Caco-2 (cell line): Measurements from ENCODE around the gene TMTC2. TPM values are rescaled to one million over a fixed set of nuclear protein-coding genes. Genes with fewer than 3 reads are reported as not detected.

Source experiments
- BruUV-seq: library from RNA; stranded (reverse); fragments of 400-500 nt; replicated peaks from 2 replicates; lab custom pipeline; 2021; lab: Mats Ljungman, UMichigan
- CTCF ChIA-PET: fragments of 300-600 bp; sonication (Branson Sonifier 250); formaldehyde crosslinking; loops from one replicate; lab custom pipeline; 2022; ENCODE audit warnings: antibody characterized with exemption; lab: Charles Lee
- POLR2A ChIA-PET: fragments of 300-600 bp; sonication (Branson Sonifier 250); formaldehyde crosslinking; loops from one replicate; lab custom pipeline; 2022; ENCODE audit warnings: antibody characterized with exemption; lab: Charles Lee
- DNase-seq, 2 experiments: peaks; one replicate each; pipeline versions ENCODE4 v3.0.0 to v3.0.0-alpha.2; 2020 to 2022
- H3K27me3 ChIP-seq: replicated peaks from 2 replicates; pipeline ENCODE4 v1.6.0; 2011; ENCODE audit warnings: low read length; ENCODE audit not compliant: control insufficient read depth, insufficient read depth
- H3K36me3 ChIP-seq: 2 replicates; pipeline ENCODE4 v1.5.1; 2011; ENCODE audit warnings: low read length; ENCODE audit not compliant: control insufficient read depth, insufficient read depth
- H3K4me1 ChIP-seq: fragments of 250-450 bp; sonication (Bioruptor Pico); 2 replicates; pipeline ENCODE4 v1.5.1; 2020; ENCODE audit warnings: mild to moderate bottlenecking
- H3K4me3 ChIP-seq: 2 replicates; pipeline ENCODE4 v1.5.1; 2011; ENCODE audit warnings: low read depth, mild to moderate bottlenecking, control low read depth, low read length
- H3K9me3 ChIP-seq: fragments of 250-450 bp; sonication (Bioruptor Pico); 2 replicates; pipeline ENCODE4 v1.5.1; 2020; ENCODE audit warnings: mild to moderate bottlenecking, moderate library complexity
- H3K27ac Mint-ChIP-seq: one replicate; pipeline ENCODE4 v1.8.0; 2022; ENCODE audit warnings: mixed read lengths; ENCODE audit not compliant: unreplicated experiment
- H3K27me3 Mint-ChIP-seq: one replicate; pipeline ENCODE4 v1.8.0; 2022; ENCODE audit warnings: mixed read lengths; ENCODE audit not compliant: insufficient read depth, unreplicated experiment
- H3K36me3 Mint-ChIP-seq: one replicate; pipeline ENCODE4 v1.8.0; 2022; ENCODE audit warnings: mild to moderate bottlenecking, mixed read lengths; ENCODE audit not compliant: insufficient read depth, unreplicated experiment
- H3K4me1 Mint-ChIP-seq: one replicate; pipeline ENCODE4 v1.8.0; 2022; ENCODE audit warnings: low read depth, mixed read lengths; ENCODE audit not compliant: unreplicated experiment
- H3K4me3 Mint-ChIP-seq: one replicate; pipeline ENCODE4 v1.8.0; 2022; ENCODE audit warnings: mild to moderate bottlenecking, moderate library complexity, mixed read lengths; ENCODE audit not compliant: unreplicated experiment
- H3K9me3 Mint-ChIP-seq: one replicate; pipeline ENCODE4 v1.8.0; 2022; ENCODE audit warnings: mixed read lengths; ENCODE audit not compliant: unreplicated experiment
- CTCF ChIP-seq, 2 experiments: fragments of 200-600 bp in 1 of 2; IDR thresholded peaks; 1 replicate in 1 of 2; 2 replicates in 1 of 2; pipeline versions ENCODE4 v1.5.1 to v1.8.0; 2011 to 2022; ENCODE audit warnings: antibody characterized with exemption in 1 of 2, control low read depth in 1 of 2, inconsistent platforms in 1 of 2, low read depth in 1 of 2, low read length in 1 of 2, mild to moderate bottlenecking in 1 of 2, moderate library complexity in 1 of 2; ENCODE audit not compliant: insufficient read depth in 1 of 2, severe bottlenecking in 1 of 2, unreplicated experiment in 1 of 2
- intact Hi-C: fragments of 100-400 bp; cut with micrococcal nuclease; formaldehyde crosslinking; loops from one replicate; pipeline ENCODE4 v1.10.0; 2022; ENCODE audit not compliant: unreplicated experiment
- total RNA-seq: library from RNA; stranded (reverse); gene quantifications from 2 replicates; pipeline ENCODE4 v1.2.3, GENCODE V29; 2022

TMTC2 gene
- total RNA-seq, 1 experiment from 2014 or later, result 2.2 TPM

- Mint-ChIP-seq H3K4me1 (no peaks in the 10 kb centered on the region), H3K27ac (no peak overlapping the region), H3K9me3 (no peaks in the 10 kb centered on the region), H3K4me3 (no peak overlapping the region), H3K36me3 (no peaks in the 10 kb centered on the region), H3K27me3 (no peaks in the 10 kb centered on the region)
- no TSS peak for BruUV-seq
- Histone ChIP-seq H3K4me1 (no peaks in the 10 kb centered on the region), H3K27me3 (no peaks in the 10 kb centered on the region), H3K9me3 (no peaks in the 10 kb centered on the region), H3K36me3 (no peaks in the 10 kb centered on the region), H3K4me3 (no peak overlapping the region)
- POLR2A ChIA-PET, result no interaction called here
- no peak for TF ChIP-seq CTCF (IDR thresholded peaks at IDR 0.05; ENCODE audit: insufficient read depth in 1 of 2, low read depth in 1 of 2, low read length in 1 of 2, severe bottlenecking in 1 of 2, unreplicated experiment in 1 of 2)
- DNase-seq, result no peak
- intact Hi-C loops, result no loop called here
- CTCF ChIA-PET, result no interaction called here
Observed at GRCh38 chr12:82723891-82724290, 37.2 kb downstream of the TMTC2 start.

GRCh38 chr12:82725741-82726140, 39.0 kb downstream of the TMTC2 start:
- POLR2A ChIA-PET, result no interaction called here
- Histone ChIP-seq H3K4me3 (no peak overlapping the region), H3K36me3 (no peaks in the 10 kb centered on the region), H3K27me3 (no peaks in the 10 kb centered on the region), H3K4me1 (no peaks in the 10 kb centered on the region), H3K9me3 (no peaks in the 10 kb centered on the region)
- no peak for TF ChIP-seq CTCF (IDR thresholded peaks at IDR 0.05; ENCODE audit: insufficient read depth in 1 of 2, low read depth in 1 of 2, low read length in 1 of 2, severe bottlenecking in 1 of 2, unreplicated experiment in 1 of 2)
- Mint-ChIP-seq H3K9me3 (no peaks in the 10 kb centered on the region), H3K36me3 (no peaks in the 10 kb centered on the region), H3K27ac (no peak overlapping the region), H3K27me3 (no peaks in the 10 kb centered on the region), H3K4me1 (no peaks in the 10 kb centered on the region), H3K4me3 (no peak overlapping the region)
- intact Hi-C loops, result no loop called here
- DNase-seq, result no peak
- CTCF ChIA-PET, result no interaction called here
- no TSS peak for BruUV-seq

- TF ChIP-seq CTCF (IDR thresholded peaks at IDR 0.05; ENCODE audit: insufficient read depth in 1 of 2, low read depth in 1 of 2, low read length in 1 of 2, severe bottlenecking in 1 of 2, unreplicated experiment in 1 of 2), result no peak
- POLR2A ChIA-PET, result no interaction called here
Observed at GRCh38 chr12:82727886-82728285, 41.2 kb downstream of the TMTC2 start.

More at GRCh38 chr12:82727886-82728285, 41.2 kb downstream of the TMTC2 start:
- Mint-ChIP-seq H3K9me3 (no peaks in the 10 kb centered on the region), H3K4me1 (no peaks in the 10 kb centered on the region), H3K27me3 (no peaks in the 10 kb centered on the region), H3K27ac (no peak overlapping the region), H3K36me3 (no peaks in the 10 kb centered on the region), H3K4me3 (no peak overlapping the region)
- Histone ChIP-seq H3K4me3 (no peak overlapping the region), H3K9me3 (no peaks in the 10 kb centered on the region), H3K36me3 (no peaks in the 10 kb centered on the region), H3K27me3 (no peaks in the 10 kb centered on the region), H3K4me1 (no peaks in the 10 kb centered on the region)
- CTCF ChIA-PET, result interaction anchor here (0.6 kb wide), 1 partner anchor 14 kb away, joined by 4 read pairs; no protein-coding TSS in a partner anchor
- BruUV-seq, result no TSS peak
- DNase-seq, result no peak
- intact Hi-C loops, result no loop called here
